Measurements from ENCODE around the gene SPAG8.

SPAG8 gene

GRCh38 chr9:35769763-35770162 lies 42.3 kb downstream of the SPAG8 start:
- DNase-seq = no peak

- DNase-seq = no peak
Measured at GRCh38 chr9:35767458-35767857, 44.6 kb downstream of the SPAG8 start.

GRCh38 chr9:35766997-35767396 lies 45.1 kb downstream of the SPAG8 start:
- no peak for DNase-seq

- DNase-seq = no peak
Measured at GRCh38 chr9:35763803-35764202, 48.3 kb downstream of the SPAG8 start.

GRCh38 chr9:35763181-35763580 lies 48.9 kb downstream of the SPAG8 start:
- no peak for DNase-seq

- no peak for DNase-seq
Measured at GRCh38 chr9:35760651-35761050, 51.4 kb downstream of the SPAG8 start.

GRCh38 chr9:35759795-35760194 lies 52.3 kb downstream of the SPAG8 start:
- no peak for DNase-seq
